ENCODE measurements around the gene AHRR. TPM values are rescaled to one million over a fixed set of nuclear protein-coding genes. Genes with fewer than 3 reads are reported as not detected.
A peak's percentile ranks its signal among the peaks of the same experiment; 100 is the strongest.

AHRR gene
- polyA plus RNA-seq, 3 donors, result 0.15 TPM; not detected in 1

GRCh38 chr5:476102-476813, 154.7 kb downstream of the AHRR start:
- Mint-ChIP-seq H3K36me3 (peaks cover 0 to 2% of the 10 kb centered on the region in 2 donors), H3K27me3 (ENCODE audit: low read depth in 3 of 3) (peaks cover 39 to 69% (median 49%) of the 10 kb centered on the region in 3 donors), H3K4me1 (peaks cover 18% of the 10 kb centered on the region), H3K27ac (no peak overlapping the region), H3K4me3 (peak overlapping the region in 1 of 2 donors; percentile 67), H3K9me3 (peaks cover 0 to 6% (median 4%) of the 10 kb centered on the region in 7 donors)
- no peak overlapping the region for H2AFZ ChIP-seq (ENCODE audit: insufficient read depth, low read depth, low read length, poor library complexity, severe bottlenecking)
- peaks cover 22 to 37% of the 10 kb centered on the region in 2 donors for H3K4me1 ChIP-seq (ENCODE audit: control insufficient read depth in 1 of 2, insufficient read depth in 2 of 2, low read length in 2 of 2)
- 80% methylated on average over 50 of the region's 51 CpGs for WGBS (ENCODE audit: insufficient coverage)
- intact Hi-C loops (cut with micrococcal nuclease), result loop anchor here in 1 of 2 donors (10.0 kb wide), 2 partner anchors 69 to 419 kb away; partner anchors contain the start of genes BRD9 and TRIP13
- H3K9ac ChIP-seq (ENCODE audit: insufficient read depth, low read length, poor library complexity, severe bottlenecking), result no peak overlapping the region
- H3K4me2 ChIP-seq (replicated peaks; ENCODE audit: extremely low read depth, low read length, poor library complexity, severe bottlenecking), result no peak overlapping the region
- no peak overlapping the region for H3K4me3 ChIP-seq (replicated peaks in 1 of 3; ENCODE audit: low read depth in 2 of 3, low read length in 3 of 3)
- no peaks in the 10 kb centered on the region for H3K36me3 ChIP-seq (replicated peaks in 1 of 2; ENCODE audit: control insufficient read depth in 1 of 2, insufficient read depth in 2 of 2, low read length in 2 of 2)
- no peaks in the 10 kb centered on the region for H3K79me2 ChIP-seq (ENCODE audit: insufficient read depth, low read length)
- H3K27ac ChIP-seq (ENCODE audit: low read depth in 1 of 2, low read length in 2 of 2), result no peak overlapping the region
- no peak for DNase-seq
- H3K27me3 ChIP-seq (ENCODE audit: control insufficient read depth in 2 of 2, insufficient read depth in 2 of 2, low read length in 2 of 2), result peaks cover 4 to 34% of the 10 kb centered on the region in 2 donors
- peaks cover 10% of the 10 kb centered on the region for H4K20me1 ChIP-seq (ENCODE audit: insufficient read depth, low read length)
- TF ChIP-seq, protein P1, sequence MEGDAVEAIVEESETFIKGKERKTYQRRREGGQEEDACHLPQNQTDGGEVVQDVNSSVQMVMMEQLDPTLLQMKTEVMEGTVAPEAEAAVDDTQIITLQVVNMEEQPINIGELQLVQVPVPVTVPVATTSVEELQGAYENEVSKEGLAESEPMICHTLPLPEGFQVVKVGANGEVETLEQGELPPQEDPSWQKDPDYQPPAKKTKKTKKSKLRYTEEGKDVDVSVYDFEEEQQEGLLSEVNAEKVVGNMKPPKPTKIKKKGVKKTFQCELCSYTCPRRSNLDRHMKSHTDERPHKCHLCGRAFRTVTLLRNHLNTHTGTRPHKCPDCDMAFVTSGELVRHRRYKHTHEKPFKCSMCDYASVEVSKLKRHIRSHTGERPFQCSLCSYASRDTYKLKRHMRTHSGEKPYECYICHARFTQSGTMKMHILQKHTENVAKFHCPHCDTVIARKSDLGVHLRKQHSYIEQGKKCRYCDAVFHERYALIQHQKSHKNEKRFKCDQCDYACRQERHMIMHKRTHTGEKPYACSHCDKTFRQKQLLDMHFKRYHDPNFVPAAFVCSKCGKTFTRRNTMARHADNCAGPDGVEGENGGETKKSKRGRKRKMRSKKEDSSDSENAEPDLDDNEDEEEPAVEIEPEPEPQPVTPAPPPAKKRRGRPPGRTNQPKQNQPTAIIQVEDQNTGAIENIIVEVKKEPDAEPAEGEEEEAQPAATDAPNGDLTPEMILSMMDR (IDR thresholded peaks at IDR 0.05), result no peak
- no peaks in the 10 kb centered on the region for H3K9me3 ChIP-seq (replicated peaks in 1 of 2; ENCODE audit: control insufficient read depth in 1 of 2, insufficient read depth in 1 of 2, low read length in 2 of 2)

- Mint-ChIP-seq H3K4me1 (peaks cover 13% of the 10 kb centered on the region), H3K27me3 (ENCODE audit: low read depth in 3 of 3) (peaks cover 39 to 73% (median 50%) of the 10 kb centered on the region in 3 donors), H3K36me3 (peaks cover 0 to 2% of the 10 kb centered on the region in 2 donors), H3K9me3 (peaks cover 0 to 6% (median 4%) of the 10 kb centered on the region in 7 donors), H3K27ac (no peak overlapping the region), H3K4me3 (peak overlapping the region in 1 of 2 donors; percentile 26)
- no peak overlapping the region for H3K9ac ChIP-seq (ENCODE audit: insufficient read depth, low read length, poor library complexity, severe bottlenecking)
- TF ChIP-seq, protein P1 (IDR thresholded peaks at IDR 0.05), result no peak
- H3K9me3 ChIP-seq (replicated peaks in 1 of 2; ENCODE audit: control insufficient read depth in 1 of 2, insufficient read depth in 1 of 2, low read length in 2 of 2), result no peaks in the 10 kb centered on the region
- no peaks in the 10 kb centered on the region for H3K36me3 ChIP-seq (replicated peaks in 1 of 2; ENCODE audit: control insufficient read depth in 1 of 2, insufficient read depth in 2 of 2, low read length in 2 of 2)
- H3K4me2 ChIP-seq (replicated peaks; ENCODE audit: extremely low read depth, low read length, poor library complexity, severe bottlenecking), result no peak overlapping the region
- H3K4me1 ChIP-seq (ENCODE audit: control insufficient read depth in 1 of 2, insufficient read depth in 2 of 2, low read length in 2 of 2), result peaks cover 20 to 32% of the 10 kb centered on the region in 2 donors
- peaks cover 4 to 34% of the 10 kb centered on the region in 2 donors for H3K27me3 ChIP-seq (ENCODE audit: control insufficient read depth in 2 of 2, insufficient read depth in 2 of 2, low read length in 2 of 2)
- H3K27ac ChIP-seq (ENCODE audit: low read depth in 1 of 2, low read length in 2 of 2), result no peak overlapping the region
- DNase-seq, result no peak
- 93% methylated on average over 5 of the region's 9 CpGs for WGBS (ENCODE audit: insufficient coverage)
- no peak overlapping the region for H3K4me3 ChIP-seq (replicated peaks in 1 of 3; ENCODE audit: low read depth in 2 of 3, low read length in 3 of 3)
- no peak overlapping the region for H2AFZ ChIP-seq (ENCODE audit: insufficient read depth, low read depth, low read length, poor library complexity, severe bottlenecking)
- peaks cover 8% of the 10 kb centered on the region for H4K20me1 ChIP-seq (ENCODE audit: insufficient read depth, low read length)
- H3K79me2 ChIP-seq (ENCODE audit: insufficient read depth, low read length), result no peaks in the 10 kb centered on the region
- intact Hi-C loops (cut with micrococcal nuclease), result loop anchor here in 1 of 2 donors (10.0 kb wide), 2 partner anchors 68 to 418 kb away; partner anchors contain the start of genes BRD9 and TRIP13
These were observed 155.3 kb downstream of the AHRR start for GRCh38 chr5:476814-477175.
